Smooth muscle cell (in vitro differentiated cells): ENCODE measurements around the gene NBEA. TPM values are rescaled to one million over a fixed set of nuclear protein-coding genes. Genes with fewer than 3 reads are reported as not detected.

Experiments used
- DNase-seq: peaks from one replicate; lab custom pipeline; 2025; ENCODE audit not compliant: unreplicated experiment; lab: John Stamatoyannopoulos, UW
- H2AFZ ChIP-seq: fragments of 200-600 bp; sonication (generic); 2 replicates; pipeline ENCODE4 v1.6.0; 2016; ENCODE audit warnings: antibody characterized with exemption, low read depth, mild to moderate bottlenecking
- H3F3A ChIP-seq: fragments of 200-600 bp; sonication (generic); 2 replicates; pipeline ENCODE4 v1.6.0; 2017; ENCODE audit warnings: antibody characterized with exemption, low read depth
- H3K27ac ChIP-seq: fragments of 200-600 bp; sonication (generic); 2 replicates; pipeline ENCODE4 v1.5.1; 2016; ENCODE audit warnings: low read depth, mild to moderate bottlenecking
- H3K27me3 ChIP-seq: fragments of 200-600 bp; sonication (generic); 2 replicates; pipeline ENCODE4 v1.6.1; 2016; ENCODE audit warnings: low read depth, mild to moderate bottlenecking
- H3K36me3 ChIP-seq: fragments of 200-600 bp; sonication (generic); 2 replicates; pipeline ENCODE4 v1.5.1; 2016; ENCODE audit warnings: low read depth
- H3K4me1 ChIP-seq: fragments of 200-600 bp; sonication (generic); 2 replicates; pipeline ENCODE4 v1.5.1; 2016; ENCODE audit warnings: low read depth
- H3K4me2 ChIP-seq: fragments of 200-600 bp; sonication (generic); 2 replicates; pipeline ENCODE4 v1.6.0; 2016; ENCODE audit warnings: mild to moderate bottlenecking
- H3K4me3 ChIP-seq: fragments of 200-600 bp; sonication (generic); 2 replicates; pipeline ENCODE4 v1.5.1; 2016; ENCODE audit warnings: mild to moderate bottlenecking
- H3K79me2 ChIP-seq: fragments of 200-600 bp; sonication (generic); 2 replicates; pipeline ENCODE4 v1.6.0; 2016; ENCODE audit warnings: low read depth, mild to moderate bottlenecking
- H3K9ac ChIP-seq: fragments of 200-600 bp; sonication (generic); 2 replicates; pipeline ENCODE4 v1.6.0; 2016; ENCODE audit warnings: low read depth
- H3K9me3 ChIP-seq: fragments of 200-600 bp; sonication (generic); replicated peaks from 2 replicates; pipeline ENCODE4 v1.5.1; 2016; ENCODE audit warnings: low read depth
- H4K20me1 ChIP-seq: fragments of 200-600 bp; sonication (generic); 2 replicates; pipeline ENCODE4 v1.6.0; 2016; ENCODE audit warnings: low read depth
- CTCF ChIP-seq: fragments of 200-600 bp; sonication (generic); IDR thresholded peaks from 2 replicates; pipeline ENCODE4 v1.5.1; 2017; ENCODE audit warnings: borderline replicate concordance, mild to moderate bottlenecking, antibody characterized with exemption; ENCODE audit not compliant: insufficient read depth, poor library complexity, severe bottlenecking
- WGBS: methylation state at CpG from one replicate; pipeline ENCODE4 v1.1.7; 2016; ENCODE audit warnings: low lambda C conversion rate; 5-methylcytosine and 5-hydroxymethylcytosine counted together
- polyA plus RNA-seq: library from polyadenylated mRNA; unstranded; fragments of >200 nt; fragmentation: Nextera tagmentation; extraction: Ambion mirVana; gene quantifications from 2 replicates; pipeline ENCODE4 v1.2.1, GENCODE V29; 2016
- total RNA-seq: library from RNA; depleted of rRNA; stranded (reverse); fragments of >200 nt; gene quantifications from 2 replicates; pipeline ENCODE4 v1.2.3, GENCODE V29; 2014

The NBEA gene
- total and polyA plus RNA-seq, 2 experiments from 2014 or later = 3.6 to 11.7 TPM

- no peaks in the 10 kb centered on the region for H4K20me1 ChIP-seq
- H3K9ac ChIP-seq = no peak overlapping the region
- H3K79me2 ChIP-seq = no peaks in the 10 kb centered on the region
- H3K27ac ChIP-seq = no peak overlapping the region
- no peak overlapping the region for H3K4me3 ChIP-seq
- no peaks in the 10 kb centered on the region for H3K4me1 ChIP-seq
- no peak for DNase-seq
- no peaks in the 10 kb centered on the region for H3K9me3 ChIP-seq
- no peaks in the 10 kb centered on the region for H3F3A ChIP-seq
- H3K27me3 ChIP-seq = no peaks in the 10 kb centered on the region
- WGBS = 67% methylated on average over 5 of the region's 5 CpGs
- H3K4me2 ChIP-seq = no peak overlapping the region
- no peaks in the 10 kb centered on the region for H3K36me3 ChIP-seq
- TF ChIP-seq CTCF = no peak
- H2AFZ ChIP-seq = no peak overlapping the region
Observed at GRCh38 chr13:35518337-35518946, 576.4 kb downstream of the NBEA start.

GRCh38 chr13:35524171-35524570 is 582.1 kb downstream of the NBEA start:
- TF ChIP-seq CTCF = no peak
- no peaks in the 10 kb centered on the region for H3K27me3 ChIP-seq
- WGBS = 89% methylated on average over 3 of the region's 3 CpGs
- H3F3A ChIP-seq = no peaks in the 10 kb centered on the region
- H3K36me3 ChIP-seq = no peaks in the 10 kb centered on the region
- no peak for DNase-seq
- H3K27ac ChIP-seq = no peak overlapping the region
- no peak overlapping the region for H3K4me3 ChIP-seq
- no peaks in the 10 kb centered on the region for H4K20me1 ChIP-seq
- H3K79me2 ChIP-seq = no peaks in the 10 kb centered on the region
- H3K4me1 ChIP-seq = no peaks in the 10 kb centered on the region
- H3K4me2 ChIP-seq = no peak overlapping the region
- H3K9me3 ChIP-seq = no peaks in the 10 kb centered on the region
- no peak overlapping the region for H2AFZ ChIP-seq
- no peak overlapping the region for H3K9ac ChIP-seq

- H3K27me3 ChIP-seq = no peaks in the 10 kb centered on the region
- no peak overlapping the region for H3K4me3 ChIP-seq
- no peaks in the 10 kb centered on the region for H3K4me1 ChIP-seq
- H3F3A ChIP-seq = no peaks in the 10 kb centered on the region
- no peak overlapping the region for H3K9ac ChIP-seq
- H2AFZ ChIP-seq = no peak overlapping the region
- H3K4me2 ChIP-seq = no peak overlapping the region
- no peaks in the 10 kb centered on the region for H4K20me1 ChIP-seq
- H3K36me3 ChIP-seq = no peaks in the 10 kb centered on the region
- 98% methylated on average over 6 of the region's 6 CpGs for WGBS
- DNase-seq = no peak
- no peaks in the 10 kb centered on the region for H3K79me2 ChIP-seq
- no peak for TF ChIP-seq CTCF
- no peaks in the 10 kb centered on the region for H3K9me3 ChIP-seq
- H3K27ac ChIP-seq = no peak overlapping the region
Observed at GRCh38 chr13:35526577-35526976, 584.5 kb downstream of the NBEA start.

GRCh38 chr13:35527451-35527850 is 585.4 kb downstream of the NBEA start:
- no peaks in the 10 kb centered on the region for H3K79me2 ChIP-seq
- no peaks in the 10 kb centered on the region for H3K36me3 ChIP-seq
- H2AFZ ChIP-seq = no peak overlapping the region
- no peaks in the 10 kb centered on the region for H3K27me3 ChIP-seq
- H3F3A ChIP-seq = no peaks in the 10 kb centered on the region
- no peaks in the 10 kb centered on the region for H4K20me1 ChIP-seq
- H3K4me2 ChIP-seq = no peak overlapping the region
- DNase-seq = no peak
- H3K4me3 ChIP-seq = no peak overlapping the region
- 95% methylated on average over 10 of the region's 10 CpGs for WGBS
- no peak overlapping the region for H3K9ac ChIP-seq
- no peaks in the 10 kb centered on the region for H3K9me3 ChIP-seq
- H3K27ac ChIP-seq = no peak overlapping the region
- TF ChIP-seq CTCF = no peak
- H3K4me1 ChIP-seq = no peaks in the 10 kb centered on the region
